Liver (tissue), 3 donors: ENCODE measurements around the gene ASPSCR1.

Experiments used
- RAD21 ChIP-seq, 2 donors: IDR thresholded peaks; 2 replicates each; pipeline ENCODE4 v1.6.1; 2016; ENCODE audit warnings: antibody characterized with exemption in 2 of 2, mild to moderate bottlenecking in 2 of 2
- SP1 ChIP-seq: IDR thresholded peaks from 2 replicates; pipeline ENCODE4 v1.6.1; 2018; ENCODE audit warnings: antibody characterized with exemption, mild to moderate bottlenecking
- TF ChIP-seq, protein P1 (sequence below): fragments of 150-350 bp; IDR thresholded peaks from 2 replicates; pipeline ENCODE4 v1.5.1; 2017; ENCODE audit warnings: improper control_type of control experiment, low read depth, low read length; ENCODE audit not compliant: missing input control
- TF ChIP-seq, protein P2 (sequence below): IDR thresholded peaks from 2 replicates; pipeline ENCODE4 v1.6.1; 2016; ENCODE audit warnings: antibody characterized with exemption
- donor health status: healthy.
- donor health status: healthy.

DNA sequence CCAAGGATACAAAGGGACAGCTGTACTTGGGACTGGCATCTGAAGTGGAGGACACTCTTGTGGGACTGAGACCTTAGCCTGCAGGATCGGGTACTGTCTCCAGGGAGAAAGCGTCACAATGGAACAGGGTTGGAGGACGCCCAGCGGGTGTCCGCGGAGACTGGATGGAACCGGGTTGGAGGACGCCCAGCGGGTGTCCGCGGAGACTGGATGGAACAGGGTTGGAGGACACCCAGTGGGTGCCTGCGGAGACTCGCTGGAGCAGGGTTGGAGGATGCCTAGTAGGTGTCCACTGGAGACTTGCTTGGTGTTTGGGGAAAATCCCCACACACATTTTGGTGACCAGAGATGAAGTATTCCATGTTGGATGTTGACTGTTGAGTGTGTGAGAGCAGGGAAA lies 30.2 kb upstream of the ASPSCR1 start, which contains the start of gene MYADML2:
- TF ChIP-seq, protein P1, sequence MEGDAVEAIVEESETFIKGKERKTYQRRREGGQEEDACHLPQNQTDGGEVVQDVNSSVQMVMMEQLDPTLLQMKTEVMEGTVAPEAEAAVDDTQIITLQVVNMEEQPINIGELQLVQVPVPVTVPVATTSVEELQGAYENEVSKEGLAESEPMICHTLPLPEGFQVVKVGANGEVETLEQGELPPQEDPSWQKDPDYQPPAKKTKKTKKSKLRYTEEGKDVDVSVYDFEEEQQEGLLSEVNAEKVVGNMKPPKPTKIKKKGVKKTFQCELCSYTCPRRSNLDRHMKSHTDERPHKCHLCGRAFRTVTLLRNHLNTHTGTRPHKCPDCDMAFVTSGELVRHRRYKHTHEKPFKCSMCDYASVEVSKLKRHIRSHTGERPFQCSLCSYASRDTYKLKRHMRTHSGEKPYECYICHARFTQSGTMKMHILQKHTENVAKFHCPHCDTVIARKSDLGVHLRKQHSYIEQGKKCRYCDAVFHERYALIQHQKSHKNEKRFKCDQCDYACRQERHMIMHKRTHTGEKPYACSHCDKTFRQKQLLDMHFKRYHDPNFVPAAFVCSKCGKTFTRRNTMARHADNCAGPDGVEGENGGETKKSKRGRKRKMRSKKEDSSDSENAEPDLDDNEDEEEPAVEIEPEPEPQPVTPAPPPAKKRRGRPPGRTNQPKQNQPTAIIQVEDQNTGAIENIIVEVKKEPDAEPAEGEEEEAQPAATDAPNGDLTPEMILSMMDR: no peak
- TF ChIP-seq, protein P2, sequence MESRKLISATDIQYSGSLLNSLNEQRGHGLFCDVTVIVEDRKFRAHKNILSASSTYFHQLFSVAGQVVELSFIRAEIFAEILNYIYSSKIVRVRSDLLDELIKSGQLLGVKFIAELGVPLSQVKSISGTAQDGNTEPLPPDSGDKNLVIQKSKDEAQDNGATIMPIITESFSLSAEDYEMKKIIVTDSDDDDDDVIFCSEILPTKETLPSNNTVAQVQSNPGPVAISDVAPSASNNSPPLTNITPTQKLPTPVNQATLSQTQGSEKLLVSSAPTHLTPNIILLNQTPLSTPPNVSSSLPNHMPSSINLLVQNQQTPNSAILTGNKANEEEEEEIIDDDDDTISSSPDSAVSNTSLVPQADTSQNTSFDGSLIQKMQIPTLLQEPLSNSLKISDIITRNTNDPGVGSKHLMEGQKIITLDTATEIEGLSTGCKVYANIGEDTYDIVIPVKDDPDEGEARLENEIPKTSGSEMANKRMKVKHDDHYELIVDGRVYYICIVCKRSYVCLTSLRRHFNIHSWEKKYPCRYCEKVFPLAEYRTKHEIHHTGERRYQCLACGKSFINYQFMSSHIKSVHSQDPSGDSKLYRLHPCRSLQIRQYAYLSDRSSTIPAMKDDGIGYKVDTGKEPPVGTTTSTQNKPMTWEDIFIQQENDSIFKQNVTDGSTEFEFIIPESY: no peak
- no peak for TF ChIP-seq RAD21 (IDR thresholded peaks at IDR 0.05)
- TF ChIP-seq SP1: no peak
